IMR-90 (cell line): Measurements from ENCODE around the gene C10orf90.

Source experiments
- CTCF ChIP-seq: conservative IDR thresholded peaks from 2 replicates; pipeline ENCODE4 v1.5.1; 2012; ENCODE audit warnings: mild to moderate bottlenecking, low read depth, low read length, improper control_type of control experiment
- MAFK ChIP-seq: IDR thresholded peaks from 2 replicates; pipeline ENCODE4 v1.6.1; 2012; ENCODE audit warnings: low read depth, low read length, improper control_type of control experiment
- MXI1 ChIP-seq: IDR thresholded peaks from 2 replicates; pipeline ENCODE4 v1.6.1; 2012; ENCODE audit warnings: low read depth, mild to moderate bottlenecking, low read length, moderate library complexity, borderline replicate concordance
- POLR2A ChIP-seq: IDR thresholded peaks from 2 replicates; pipeline ENCODE4 v1.6.1; 2012; ENCODE audit warnings: mild to moderate bottlenecking, low read depth, low read length
- RAD21 ChIP-seq: IDR thresholded peaks from 2 replicates; pipeline ENCODE4 v1.6.1; 2012; ENCODE audit warnings: low read length, improper control_type of control experiment
- USF2 ChIP-seq: fragments of 150-350 bp; IDR thresholded peaks from 2 replicates; pipeline ENCODE4 v1.6.1; 2017; ENCODE audit warnings: mild to moderate bottlenecking, antibody characterized with exemption, low read length, low read depth

- TF ChIP-seq CTCF: no peak
- TF ChIP-seq POLR2A: no peak
- no peak for TF ChIP-seq MXI1
- no peak for TF ChIP-seq RAD21
- TF ChIP-seq MAFK: no peak
- no peak for TF ChIP-seq USF2
These were observed 238.0 kb downstream of the C10orf90 start for GRCh38 chr10:126432507-126432906.
